CD4-positive, alpha-beta T cell (primary cell): ENCODE results near the gene HLA-DQA2. TPM values are rescaled to one million over a fixed set of nuclear protein-coding genes. Genes with fewer than 3 reads are reported as not detected.

Source experiments
- ATAC-seq: fragments of 200-7000 bp; cut with Tn5 transposase; one replicate; pipeline ENCODE4 v1.10.0; 2022; ENCODE audit warnings: mild to moderate bottlenecking; ENCODE audit not compliant: poor library complexity
- CTCF ChIA-PET: fragments of 350-600 bp; sonication (Branson Sonifier 250); formaldehyde crosslinking; loops from one replicate; lab custom pipeline; 2021; ENCODE audit warnings: antibody characterized with exemption, inconsistent platforms; lab: Charles Lee
- POLR2A ChIA-PET: fragments of 350-600 bp; sonication (Branson Sonifier 250); formaldehyde crosslinking; loops from one replicate; lab custom pipeline; 2021; ENCODE audit warnings: antibody characterized with exemption, inconsistent platforms; lab: Charles Lee
- DNase-seq, 14 experiments: peaks; one replicate each; pipeline ENCODE4 v3.0.0-alpha.2; 2013 to 2020; ENCODE audit warnings: mixed read lengths in 2 of 14
- H3K27ac ChIP-seq, 2 donors: one replicate each; pipeline versions ENCODE4 v1.5.1 to v1.7.0; 2013; ENCODE audit warnings: low read length in 2 of 2, low read depth in 1 of 2, mild to moderate bottlenecking in 1 of 2
- H3K27me3 ChIP-seq, 2 experiments: 1 replicate in 1 of 2; 2 replicates in 1 of 2; pipeline versions ENCODE4 v1.6.1 to v1.7.0; 2013; ENCODE audit warnings: low read length in 2 of 2, control low read depth in 1 of 2, mild to moderate bottlenecking in 1 of 2, moderate library complexity in 1 of 2; ENCODE audit not compliant: insufficient read depth in 2 of 2, control insufficient read depth in 1 of 2
- H3K36me3 ChIP-seq: one replicate; pipeline ENCODE4 v1.6.1; 2013; ENCODE audit warnings: low read length, control low read depth; ENCODE audit not compliant: insufficient read depth
- H3K4me1 ChIP-seq: one replicate; pipeline ENCODE4 v1.6.1; 2013; ENCODE audit warnings: low read length, control low read depth; ENCODE audit not compliant: insufficient read depth
- H3K4me3 ChIP-seq: one replicate; pipeline ENCODE4 v1.5.1; 2013; ENCODE audit warnings: mild to moderate bottlenecking, low read length, moderate library complexity
- H3K9me3 ChIP-seq, 2 experiments: 1 replicate in 1 of 2; 2 replicates in 1 of 2; pipeline versions ENCODE4 v1.6.1 to v1.7.0; 2013; ENCODE audit warnings: low read length in 2 of 2, mild to moderate bottlenecking in 2 of 2, control low read depth in 1 of 2, moderate library complexity in 1 of 2; ENCODE audit not compliant: control insufficient read depth in 1 of 2, insufficient read depth in 1 of 2
- H3K27ac Mint-ChIP-seq: one replicate; pipeline ENCODE4 v1.8.0; 2020; ENCODE audit warnings: mixed read lengths
- H3K27me3 Mint-ChIP-seq: one replicate; pipeline ENCODE4 v1.8.0; 2021; ENCODE audit warnings: mixed read lengths
- H3K36me3 Mint-ChIP-seq: one replicate; pipeline ENCODE4 v1.8.0; 2021; ENCODE audit warnings: low read depth, mixed read lengths
- H3K4me1 Mint-ChIP-seq: one replicate; pipeline ENCODE4 v1.8.0; 2021; ENCODE audit warnings: low read depth, mixed read lengths
- H3K4me3 Mint-ChIP-seq: one replicate; pipeline ENCODE4 v1.8.0; 2020; ENCODE audit warnings: mild to moderate bottlenecking, mixed read lengths
- H3K9me3 Mint-ChIP-seq: one replicate; pipeline ENCODE4 v1.8.0; 2020; ENCODE audit warnings: mixed read lengths
- CTCF ChIP-seq: fragments of 200-600 bp; IDR thresholded peaks from one replicate; pipeline ENCODE4 v1.8.0; 2022; ENCODE audit warnings: antibody characterized with exemption, mild to moderate bottlenecking
- intact Hi-C, 2 experiments: fragments of 100-400 bp; cut with DNase I in 1 of 2; cut with micrococcal nuclease in 1 of 2; formaldehyde crosslinking; loops; one replicate each; pipeline versions ENCODE4 v1.15.1 to v1.9.0; 2023 to 2025; cut with DNase I, micrococcal nuclease
- total RNA-seq, 174 experiments: library from RNA in 2 of 174; stranded (reverse) in 2 of 174; gene quantifications; one replicate each; pipeline ENCODE4 v1.2.3 and lab custom pipeline; 2021 to 2026

Gene HLA-DQA2
- total RNA-seq, 2 experiments from 2014 or later, result 0.71 to 1.1 TPM

- POLR2A ChIA-PET, result interaction anchor here (1.1 to 1.2 kb wide), 2 partner anchors 82 to 372 kb away, joined by 3 to 6 read pairs; no protein-coding TSS in a partner anchor
- Histone ChIP-seq H3K4me1 (no peaks in the 10 kb centered on the region), H3K27me3 (peaks cover 0 to 16% of the 10 kb centered on the region in 2 experiments), H3K36me3 (no peaks in the 10 kb centered on the region), H3K9me3 (no peaks in the 10 kb centered on the region), H3K4me3 (no peak overlapping the region), H3K27ac (no peak overlapping the region)
- H3K36me3 Mint-ChIP-seq, result no peaks in the 10 kb centered on the region
- no peak overlapping the region for H3K27ac Mint-ChIP-seq
- H3K9me3 Mint-ChIP-seq, result no peaks in the 10 kb centered on the region
- CTCF ChIA-PET, result interaction anchor here (0.8 to 2.3 kb wide), 8 partner anchors 46 to 372 kb away, joined by 3 to 10 read pairs (median 6); no protein-coding TSS in a partner anchor
- ATAC-seq, result peak; percentile 57
- intact Hi-C loops, result loop anchor here (1.0 to 2.0 kb wide), 3 partner anchors 85 to 371 kb away; no protein-coding TSS in a partner anchor
- peak in 5 of 14 experiments; percentile 11 to 69 (median 57) for DNase-seq
- no peaks in the 10 kb centered on the region for H3K4me1 Mint-ChIP-seq
- peak; percentile 65 for TF ChIP-seq CTCF
- H3K27me3 Mint-ChIP-seq, result peaks cover 62% of the 10 kb centered on the region
- H3K4me3 Mint-ChIP-seq, result no peak overlapping the region
These were observed 44.8 kb downstream of the HLA-DQA2 start for GRCh38 chr6:32785781-32786533.

- Mint-ChIP-seq H3K4me3 (no peak overlapping the region), H3K27ac (no peak overlapping the region), H3K36me3 (no peaks in the 10 kb centered on the region), H3K4me1 (peaks cover 18% of the 10 kb centered on the region), H3K27me3 (peaks cover 81% of the 10 kb centered on the region), H3K9me3 (no peaks in the 10 kb centered on the region)
- ATAC-seq (no peak), DNase-seq (no peak)
- Histone ChIP-seq H3K4me1 (no peaks in the 10 kb centered on the region), H3K27me3 (peaks cover 3 to 35% of the 10 kb centered on the region in 2 experiments), H3K9me3 (no peaks in the 10 kb centered on the region), H3K4me3 (no peak overlapping the region), H3K27ac (no peak overlapping the region), H3K36me3 (no peaks in the 10 kb centered on the region)
- intact Hi-C loops, result loop anchor here in 1 of 2 experiments (5.0 to 10.0 kb wide), 2 partner anchors 88 to 536 kb away; no protein-coding TSS in a partner anchor
- POLR2A ChIA-PET, result no interaction called here
- TF ChIP-seq CTCF, result no peak
- CTCF ChIA-PET, result no interaction called here
These were observed 49.1 kb downstream of the HLA-DQA2 start for GRCh38 chr6:32790306-32790705.

GRCh38 chr6:32792901-32793435, 51.8 kb downstream of the HLA-DQA2 start:
- peaks cover 9% of the 10 kb centered on the region for H3K4me1 ChIP-seq
- no peak for TF ChIP-seq CTCF
- Mint-ChIP-seq H3K27me3 (peaks cover 74% of the 10 kb centered on the region), H3K27ac (no peak overlapping the region), H3K36me3 (no peaks in the 10 kb centered on the region), H3K9me3 (no peaks in the 10 kb centered on the region), H3K4me3 (no peak overlapping the region), H3K4me1 (peaks cover 26% of the 10 kb centered on the region)
- H3K4me3 ChIP-seq, result no peak overlapping the region
- H3K9me3 ChIP-seq, result no peaks in the 10 kb centered on the region
- no peak overlapping the region for H3K27ac ChIP-seq
- intact Hi-C loops, result loop anchor here in 1 of 2 experiments (5.0 to 10.0 kb wide), 2 partner anchors 91 to 538 kb away; no protein-coding TSS in a partner anchor
- no peaks in the 10 kb centered on the region for H3K36me3 ChIP-seq
- ChIA-PET POLR2A (no interaction called here), CTCF (interaction anchor here (0.8 to 1.4 kb wide), 2 partner anchors 45 to 90 kb away, joined by 3 to 6 read pairs; partner anchors contain the start of gene TAP2)
- no peak for ATAC-seq
- no peak for DNase-seq
- H3K27me3 ChIP-seq, result peaks cover 11 to 28% of the 10 kb centered on the region in 2 experiments
